ENCODE results near the gene KCNC3. TPM values are rescaled to one million over a fixed set of nuclear protein-coding genes. Genes with fewer than 3 reads are reported as not detected.

The KCNC3 gene
- total RNA-seq, 4 donors from 2014 or later, result 0.32 to 0.69 (median 0.37) TPM

- H3K27me3 ChIP-seq, result peaks cover 0 to 41% (median 0%) of the 10 kb centered on the region in 4 donors
- H3K36me3 ChIP-seq, result peaks cover 0 to 49% (median 15%) of the 10 kb centered on the region in 4 donors
- WGBS, result 71% methylated on average over 10 of the region's 14 CpGs
- H3K4me3 ChIP-seq, result no peak overlapping the region
- H3K4me1 ChIP-seq, result no peaks in the 10 kb centered on the region
- no peak for DNase-seq (ENCODE audit: extremely low spot score)
- H3K27ac ChIP-seq (replicated peaks in 1 of 4), result no peak overlapping the region
- H3K9me3 ChIP-seq, result peaks cover 0 to 12% (median 10%) of the 10 kb centered on the region in 4 donors
- intact Hi-C loops (cut with DNase I), result no loop called here
- TF ChIP-seq CTCF (IDR thresholded peaks at IDR 0.05) (no peak), POLR2A (IDR thresholded peaks at IDR 0.05; ENCODE audit: low read depth) (no peak), EP300 (IDR thresholded peaks at IDR 0.05) (no peak), POLR2AphosphoS5 (IDR thresholded peaks at IDR 0.05) (no peak)
These were observed 35.7 kb downstream of the KCNC3 start for GRCh38 chr19:50293263-50294004.

GRCh38 chr19:50292216-50292827, 36.9 kb downstream of the KCNC3 start:
- intact Hi-C loops (cut with DNase I), result no loop called here
- 46% methylated on average over 8 of the region's 11 CpGs for WGBS
- Histone ChIP-seq H3K9me3 (peaks cover 0 to 20% (median 16%) of the 10 kb centered on the region in 4 donors), H3K4me1 (no peaks in the 10 kb centered on the region), H3K4me3 (no peak overlapping the region), H3K36me3 (peaks cover 0 to 52% (median 19%) of the 10 kb centered on the region in 4 donors), H3K27me3 (peaks cover 0 to 37% (median 0%) of the 10 kb centered on the region in 4 donors), H3K27ac (replicated peaks in 1 of 4) (no peak overlapping the region)
- TF ChIP-seq CTCF (IDR thresholded peaks at IDR 0.05) (no peak), EP300 (IDR thresholded peaks at IDR 0.05) (no peak), POLR2AphosphoS5 (IDR thresholded peaks at IDR 0.05) (no peak)
- no peak for DNase-seq (ENCODE audit: extremely low spot score)

- DNase-seq (ENCODE audit: extremely low spot score), result no peak
These were observed 38.4 kb downstream of the KCNC3 start for GRCh38 chr19:50290775-50291174.

GRCh38 chr19:50290011-50290410, 39.2 kb downstream of the KCNC3 start:
- TF ChIP-seq POLR2A (IDR thresholded peaks at IDR 0.05; ENCODE audit: low read depth) (no peak), EP300 (IDR thresholded peaks at IDR 0.05) (no peak), POLR2AphosphoS5 (IDR thresholded peaks at IDR 0.05) (no peak), CTCF (IDR thresholded peaks at IDR 0.05) (no peak)
- Histone ChIP-seq H3K4me1 (no peaks in the 10 kb centered on the region), H3K36me3 (peaks cover 0 to 69% (median 28%) of the 10 kb centered on the region in 4 donors), H3K9me3 (peaks cover 0 to 43% (median 33%) of the 10 kb centered on the region in 4 donors), H3K4me3 (no peak overlapping the region), H3K27me3 (peaks cover 0 to 37% (median 0%) of the 10 kb centered on the region in 4 donors), H3K27ac (replicated peaks in 1 of 4) (no peak overlapping the region)
- intact Hi-C loops (cut with DNase I), result no loop called here
- no peak for DNase-seq (ENCODE audit: extremely low spot score)
- WGBS, result 63% methylated on average over 6 of the region's 6 CpGs

More at GRCh38 chr19:50290775-50291174, 38.4 kb downstream of the KCNC3 start:
- WGBS, result 55% methylated on average over 15 of the region's 15 CpGs
- Histone ChIP-seq H3K4me1 (no peaks in the 10 kb centered on the region), H3K36me3 (peaks cover 0 to 66% (median 28%) of the 10 kb centered on the region in 4 donors), H3K9me3 (peaks cover 0 to 35% (median 25%) of the 10 kb centered on the region in 4 donors), H3K4me3 (no peak overlapping the region), H3K27ac (replicated peaks in 1 of 4) (no peak overlapping the region), H3K27me3 (peaks cover 0 to 37% (median 0%) of the 10 kb centered on the region in 4 donors)
- intact Hi-C loops (cut with DNase I), result no loop called here
- TF ChIP-seq POLR2AphosphoS5 (IDR thresholded peaks at IDR 0.05) (no peak), EP300 (IDR thresholded peaks at IDR 0.05) (no peak), CTCF (IDR thresholded peaks at IDR 0.05) (no peak), POLR2A (IDR thresholded peaks at IDR 0.05; ENCODE audit: low read depth) (no peak)
